Ascending aorta (tissue), 2 donors: ENCODE data around the gene THAP4. TPM values are rescaled to one million over a fixed set of nuclear protein-coding genes. Genes with fewer than 3 reads are reported as not detected.
"Not testable (repeated sequence)": the region's sequence is repeated elsewhere in the genome, so short reads cannot be mapped to it uniquely, and the experiment has no call there.

Source experiments
- DNase-seq, 2 donors: peaks; one replicate each; pipeline ENCODE4 v3.0.0-alpha.2; 2019; ENCODE audit warnings: low spot score in 2 of 2
- H3K27ac ChIP-seq, 2 donors: fragments of 200-600 bp; sonication (generic); one replicate each; pipeline ENCODE4 v1.5.1; 2016 to 2017; ENCODE audit warnings: mild to moderate bottlenecking in 1 of 2
- H3K27me3 ChIP-seq: fragments of 200-600 bp; sonication (generic); one replicate; pipeline ENCODE4 v1.5.1; 2017
- H3K36me3 ChIP-seq, 2 donors: fragments of 200-600 bp; sonication (generic); one replicate each; pipeline ENCODE4 v1.5.1; 2016
- H3K4me1 ChIP-seq, 2 donors: fragments of 200-600 bp; sonication (generic); one replicate each; pipeline ENCODE4 v1.5.1; 2016 to 2017; ENCODE audit warnings: mild to moderate bottlenecking in 1 of 2
- H3K4me3 ChIP-seq, 2 donors: fragments of 200-600 bp; sonication (generic); one replicate each; pipeline ENCODE4 v1.5.1; 2016 to 2017; ENCODE audit warnings: mild to moderate bottlenecking in 1 of 2
- H3K9me3 ChIP-seq, 2 donors: fragments of 200-600 bp; sonication (generic); one replicate each; pipeline ENCODE4 v1.5.1; 2016
- intact Hi-C: fragments of 100-400 bp; cut with DNase I; formaldehyde crosslinking; loops from one replicate; pipeline ENCODE4 v1.15.1; 2023
- total RNA-seq: library from RNA; depleted of rRNA; stranded (reverse); fragments of >200 nt; gene quantifications from one replicate; pipeline ENCODE4 v1.1.0, GENCODE V29; 2016
- TF ChIP-seq, protein P1 (sequence below), 3 experiments: fragments of 200-600 bp in 2 of 3; fragments of 450-650 bp in 1 of 3; sonication (generic) in 2 of 3; IDR thresholded peaks; one replicate each; pipeline ENCODE4 v1.5.1; 2016 to 2019; ENCODE audit warnings: antibody characterized with exemption in 3 of 3, mild to moderate bottlenecking in 1 of 3, moderate library complexity in 1 of 3

The THAP4 gene
- total RNA-seq, 1 donor from 2014 or later, result 80.8 TPM

DNA sequence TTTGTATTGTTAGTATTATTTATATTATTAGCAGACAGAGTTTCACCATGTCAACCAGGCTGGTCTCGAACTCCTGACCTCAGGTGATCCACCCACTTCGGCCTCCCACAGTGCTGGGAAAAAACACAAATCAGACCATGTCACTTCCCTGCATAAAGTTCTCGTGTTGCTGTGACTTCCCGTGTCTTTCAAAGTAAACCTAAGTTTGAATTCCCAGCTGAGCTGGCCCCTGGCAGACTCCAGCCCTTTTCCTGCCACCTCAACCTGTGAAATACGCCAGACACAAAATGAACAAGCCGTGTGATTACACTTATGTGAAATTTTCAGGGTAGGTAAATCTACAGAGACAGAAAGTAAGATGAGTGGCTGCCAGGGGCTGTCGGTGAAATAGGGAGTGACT lies 70.5 kb downstream of the THAP4 start:
- Histone ChIP-seq H3K27ac (no peak overlapping the region), H3K36me3 (peaks cover 3 to 4% of the 10 kb centered on the region in 2 donors), H3K4me3 (no peak overlapping the region), H3K4me1 (peaks cover 0 to 2% of the 10 kb centered on the region in 2 donors), H3K9me3 (no peaks in the 10 kb centered on the region), H3K27me3 (no peaks in the 10 kb centered on the region)
- intact Hi-C loops, result no loop called here
- DNase-seq, result no peak
- TF ChIP-seq, protein P1, sequence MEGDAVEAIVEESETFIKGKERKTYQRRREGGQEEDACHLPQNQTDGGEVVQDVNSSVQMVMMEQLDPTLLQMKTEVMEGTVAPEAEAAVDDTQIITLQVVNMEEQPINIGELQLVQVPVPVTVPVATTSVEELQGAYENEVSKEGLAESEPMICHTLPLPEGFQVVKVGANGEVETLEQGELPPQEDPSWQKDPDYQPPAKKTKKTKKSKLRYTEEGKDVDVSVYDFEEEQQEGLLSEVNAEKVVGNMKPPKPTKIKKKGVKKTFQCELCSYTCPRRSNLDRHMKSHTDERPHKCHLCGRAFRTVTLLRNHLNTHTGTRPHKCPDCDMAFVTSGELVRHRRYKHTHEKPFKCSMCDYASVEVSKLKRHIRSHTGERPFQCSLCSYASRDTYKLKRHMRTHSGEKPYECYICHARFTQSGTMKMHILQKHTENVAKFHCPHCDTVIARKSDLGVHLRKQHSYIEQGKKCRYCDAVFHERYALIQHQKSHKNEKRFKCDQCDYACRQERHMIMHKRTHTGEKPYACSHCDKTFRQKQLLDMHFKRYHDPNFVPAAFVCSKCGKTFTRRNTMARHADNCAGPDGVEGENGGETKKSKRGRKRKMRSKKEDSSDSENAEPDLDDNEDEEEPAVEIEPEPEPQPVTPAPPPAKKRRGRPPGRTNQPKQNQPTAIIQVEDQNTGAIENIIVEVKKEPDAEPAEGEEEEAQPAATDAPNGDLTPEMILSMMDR (IDR thresholded peaks at IDR 0.05), result no peak

DNA sequence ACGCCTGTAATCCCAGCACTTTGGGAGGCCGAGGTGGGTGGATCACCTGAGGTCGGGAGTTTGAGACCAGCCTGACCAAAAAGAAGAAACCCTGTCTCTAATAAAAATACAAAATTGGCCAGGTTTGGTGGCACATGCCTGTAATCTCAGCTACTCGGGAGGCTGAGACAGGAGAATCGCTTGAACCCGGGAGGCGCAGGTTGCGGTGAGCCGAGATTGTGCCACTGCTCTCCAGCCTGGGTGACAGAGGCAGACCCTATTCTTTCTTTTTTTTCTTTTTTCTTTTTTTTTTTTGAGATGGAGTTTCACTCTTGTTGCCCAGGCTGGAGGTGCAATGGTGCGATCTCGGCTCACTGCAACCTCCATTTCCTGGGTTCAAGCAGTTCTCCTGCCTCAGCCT lies 70.9 kb downstream of the THAP4 start:
- H3K36me3 ChIP-seq, DNase-seq, H3K9me3 ChIP-seq, H3K27me3 ChIP-seq, intact Hi-C loops, H3K4me3 ChIP-seq, H3K4me1 ChIP-seq, H3K27ac ChIP-seq: not testable (repeated sequence)

DNA sequence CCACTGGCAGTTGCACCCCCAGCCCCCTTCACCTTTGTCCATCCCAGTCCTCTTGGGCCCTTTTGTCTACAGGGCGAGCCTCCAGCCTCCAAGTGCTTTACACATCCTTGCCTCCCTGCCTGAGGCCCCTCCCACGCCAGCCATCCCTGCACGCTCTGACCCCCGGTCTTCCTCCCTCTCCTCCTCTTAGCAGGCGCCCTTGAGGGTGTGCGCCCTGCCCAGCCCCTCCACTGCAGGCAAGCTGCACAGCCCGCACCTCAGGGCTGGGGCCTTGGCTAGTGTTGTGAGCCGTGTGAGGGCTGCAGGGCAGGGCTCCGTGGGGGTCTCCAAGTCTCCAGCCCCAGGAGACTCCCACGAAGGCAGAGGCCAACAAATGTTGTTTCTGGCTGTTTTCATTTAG lies 71.5 kb downstream of the THAP4 start:
- no peak for DNase-seq
- no peaks in the 10 kb centered on the region for H3K9me3 ChIP-seq
- H3K4me1 ChIP-seq, result peaks cover 5 to 8% of the 10 kb centered on the region in 2 donors
- TF ChIP-seq, protein P1 (IDR thresholded peaks at IDR 0.05), result no peak
- H3K27ac ChIP-seq, result no peak overlapping the region
- intact Hi-C loops, result no loop called here
- no peak overlapping the region for H3K4me3 ChIP-seq
- H3K36me3 ChIP-seq, result peaks cover 3 to 4% of the 10 kb centered on the region in 2 donors
- H3K27me3 ChIP-seq, result no peaks in the 10 kb centered on the region

DNA sequence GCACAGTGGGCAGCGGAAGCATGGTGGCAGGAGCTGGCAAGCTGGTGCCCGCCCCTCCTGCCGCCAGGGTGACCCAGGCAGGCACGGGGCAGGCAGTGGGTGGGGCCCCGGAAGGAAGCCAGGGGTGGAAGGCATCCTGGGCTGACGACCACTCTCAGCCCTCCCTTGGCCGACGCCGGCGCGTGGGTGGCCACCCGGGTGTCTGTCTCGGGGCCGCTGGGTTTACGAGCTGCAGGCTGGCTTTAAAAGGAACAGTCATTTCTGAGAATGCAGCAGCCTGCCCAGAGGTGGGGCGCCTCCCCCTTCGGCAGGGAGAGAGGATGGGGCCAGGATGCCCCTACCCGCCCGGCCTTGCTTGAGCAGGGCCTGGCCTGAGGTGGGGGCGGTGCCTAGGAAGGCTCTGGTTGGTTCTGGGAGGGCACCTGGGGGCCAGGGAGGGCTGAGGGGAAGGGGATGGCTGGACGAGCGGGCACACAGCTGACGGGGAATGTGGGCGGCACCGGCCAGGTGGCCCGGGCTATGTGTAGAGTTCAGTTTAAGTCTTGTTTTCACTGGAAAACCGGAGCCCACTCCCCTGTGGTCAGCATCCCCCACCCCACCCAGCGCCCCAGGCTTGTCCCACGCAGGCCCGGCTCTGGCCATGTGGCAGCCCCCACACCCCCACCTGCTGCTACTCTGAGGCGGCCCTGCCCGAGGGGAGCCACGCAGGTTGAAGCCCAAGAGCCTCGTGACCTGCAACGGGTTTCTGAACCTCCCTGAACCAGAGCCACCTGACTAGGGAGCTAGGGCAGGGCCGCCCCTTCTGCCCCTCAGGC lies 72.2 kb downstream of the THAP4 start:
- peaks cover 8 to 14% of the 10 kb centered on the region in 2 donors for H3K4me1 ChIP-seq
- no peak for DNase-seq

DNA sequence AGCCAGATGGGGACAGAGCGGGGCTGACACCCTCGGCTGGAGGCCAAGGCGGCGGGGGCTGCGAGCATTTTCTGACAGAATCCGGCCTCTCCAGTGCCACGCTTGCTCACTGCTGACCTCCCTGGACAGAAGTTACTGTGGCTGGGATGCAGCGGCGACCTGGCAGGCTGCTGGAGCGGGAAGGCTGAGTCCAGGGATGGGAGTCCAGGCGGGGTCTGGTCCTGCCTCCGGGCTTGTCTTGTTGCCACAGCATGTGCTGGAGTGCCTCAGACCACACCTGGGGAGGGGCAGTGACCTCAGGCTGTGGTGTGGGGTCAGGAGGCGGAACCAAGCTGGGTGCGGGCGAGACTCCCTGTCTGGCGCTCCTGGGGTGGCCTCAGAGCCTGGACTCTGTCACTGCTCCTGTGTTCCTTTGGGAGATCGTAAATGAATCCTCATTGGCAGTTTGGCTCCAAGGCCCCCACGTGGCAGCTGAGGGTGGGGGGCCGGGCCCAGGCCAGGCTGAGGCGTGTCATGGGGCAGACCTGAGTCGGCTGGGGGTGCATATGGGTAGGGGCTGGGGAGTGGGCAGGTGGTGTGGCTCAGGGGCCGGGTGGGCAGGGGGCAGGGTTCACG lies 72.9 kb downstream of the THAP4 start:
- Histone ChIP-seq H3K9me3 (no peaks in the 10 kb centered on the region), H3K27ac (no peak overlapping the region), H3K4me1 (peaks cover 8 to 16% of the 10 kb centered on the region in 2 donors), H3K36me3 (peaks cover 3 to 4% of the 10 kb centered on the region in 2 donors), H3K4me3 (no peak overlapping the region), H3K27me3 (no peaks in the 10 kb centered on the region)
- intact Hi-C loops, result no loop called here
- DNase-seq, result no peak
- TF ChIP-seq, protein P1 (IDR thresholded peaks at IDR 0.05), result no peak

More for the DNA sequence above, 72.2 kb downstream of the THAP4 start:
- Histone ChIP-seq H3K27me3 (no peaks in the 10 kb centered on the region), H3K4me3 (no peak overlapping the region), H3K9me3 (no peaks in the 10 kb centered on the region), H3K27ac (no peak overlapping the region), H3K36me3 (peaks cover 3 to 4% of the 10 kb centered on the region in 2 donors)
- intact Hi-C loops, result no loop called here
- TF ChIP-seq, protein P1 (IDR thresholded peaks at IDR 0.05), result no peak

DNA sequence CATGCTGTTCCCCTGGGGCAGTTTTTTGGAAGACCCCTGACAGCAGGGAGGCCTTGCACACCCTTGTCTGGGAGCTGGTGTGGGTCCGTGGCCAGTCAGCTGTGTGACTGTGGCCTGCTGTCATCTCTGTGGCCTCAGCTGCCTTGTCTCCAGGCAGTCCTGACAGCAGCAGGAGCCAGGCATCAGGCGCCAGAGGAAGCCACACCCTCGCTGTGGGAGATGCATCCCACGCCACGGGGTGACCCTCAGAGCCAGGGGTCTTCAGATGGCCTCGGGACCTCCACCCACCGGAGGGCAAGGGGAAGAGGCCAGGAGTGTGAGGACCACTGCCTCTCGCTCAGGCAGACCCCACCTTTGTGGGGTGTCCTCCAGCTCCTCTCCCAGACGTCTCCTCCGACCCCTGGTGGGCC lies 73.4 kb downstream of the THAP4 start:
- no peak overlapping the region for H3K27ac ChIP-seq
- H3K9me3 ChIP-seq, result no peaks in the 10 kb centered on the region
- DNase-seq, result no peak
- H3K4me3 ChIP-seq, result no peak overlapping the region
- peaks cover 3 to 4% of the 10 kb centered on the region in 2 donors for H3K36me3 ChIP-seq
- peaks cover 8 to 16% of the 10 kb centered on the region in 2 donors for H3K4me1 ChIP-seq
- intact Hi-C loops, result no loop called here
- TF ChIP-seq, protein P1 (IDR thresholded peaks at IDR 0.05), result no peak
- H3K27me3 ChIP-seq, result no peaks in the 10 kb centered on the region
